ENCODE measurements around the gene DALRD3. TPM values are rescaled to one million over a fixed set of nuclear protein-coding genes. Genes with fewer than 3 reads are reported as not detected.
A peak's percentile ranks its signal among the peaks of the same experiment; 100 is the strongest.

The DALRD3 gene
- total and polyA plus RNA-seq, 2 experiments from 2014 or later, result 31.0 to 57.7 TPM

DNA sequence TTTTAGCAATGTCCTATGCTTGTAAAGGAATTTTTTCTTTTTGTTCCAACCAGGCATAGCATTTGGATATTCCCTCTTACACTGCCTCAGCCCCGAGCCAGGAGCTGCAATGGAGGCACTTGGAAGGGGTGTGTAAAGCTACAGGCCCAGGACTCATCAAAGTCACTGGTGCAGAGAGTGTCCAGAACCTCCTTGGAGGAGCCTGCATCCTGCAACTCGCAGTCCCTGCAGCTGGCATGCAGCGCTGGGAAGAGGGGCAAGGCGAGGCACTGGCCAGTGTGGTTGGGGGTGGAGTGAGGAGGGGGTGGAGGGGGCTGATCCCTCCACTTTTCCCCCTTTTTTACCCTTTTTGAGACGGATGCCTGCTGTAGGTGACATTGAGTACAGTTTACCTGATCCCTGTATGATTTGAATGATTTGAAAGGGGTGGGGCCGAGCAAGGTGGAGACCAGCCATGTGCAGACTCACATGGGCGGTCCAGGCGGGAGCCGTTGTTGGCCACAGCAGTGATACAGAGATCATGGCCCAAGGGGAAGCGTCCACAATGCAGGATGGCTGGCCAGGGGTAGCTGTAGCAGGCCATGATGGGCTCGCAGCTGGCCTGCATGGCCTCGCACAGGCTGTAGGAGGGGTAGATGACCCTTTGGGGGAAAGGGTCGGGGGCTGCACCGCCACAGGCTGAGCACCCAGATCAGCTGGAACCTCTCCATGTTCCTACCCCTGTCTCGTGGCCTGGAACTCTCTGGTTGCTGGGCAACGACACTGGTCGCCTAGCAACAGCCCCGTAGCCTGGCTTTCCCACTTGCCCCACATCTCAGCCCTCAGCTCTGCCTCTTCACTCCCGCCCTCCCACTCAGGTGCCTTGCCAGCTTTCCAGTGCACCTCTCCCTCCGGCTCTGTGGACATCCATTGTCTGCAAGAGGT is 20.4 kb downstream of the DALRD3 start:
- no peak overlapping the region for H3K27ac ChIP-seq (ENCODE audit: low read depth)
- H3K4me1 Mint-ChIP-seq, result peaks cover 23% of the 10 kb centered on the region
- H3F3A ChIP-seq (replicated peaks; ENCODE audit: low read depth), result no peaks in the 10 kb centered on the region
- ATAC-seq, result peak; percentile 52
- no peaks in the 10 kb centered on the region for H3K36me3 ChIP-seq (ENCODE audit: insufficient read depth)
- peak; percentile 61 for DNase-seq (ENCODE audit: low spot score)
- no peaks in the 10 kb centered on the region; the same call in 1 of the 2 replicates for H4K20me1 ChIP-seq (replicated peaks; ENCODE audit: insufficient read depth)
- TF ChIP-seq ZNF114 (CRISPR knock-in tag; IDR thresholded peaks at IDR 0.05) (no peak), CREB1 (CRISPR knock-in tag; IDR thresholded peaks at IDR 0.05; ENCODE audit: low read depth) (no peak), POLR2AphosphoS5 (IDR thresholded peaks at IDR 0.05; ENCODE audit: low read depth) (no peak), ETS1 (IDR thresholded peaks at IDR 0.05) (no peak), EZH2phosphoT487 (IDR thresholded peaks at IDR 0.05; ENCODE audit: unreplicated experiment) (no peak), STAT1 (IDR thresholded peaks at IDR 0.05; ENCODE audit: unreplicated experiment) (no peak), ZNF331 (CRISPR knock-in tag; IDR thresholded peaks at IDR 0.05; ENCODE audit: low read depth) (no peak)
- TF ChIP-seq, protein P1, sequence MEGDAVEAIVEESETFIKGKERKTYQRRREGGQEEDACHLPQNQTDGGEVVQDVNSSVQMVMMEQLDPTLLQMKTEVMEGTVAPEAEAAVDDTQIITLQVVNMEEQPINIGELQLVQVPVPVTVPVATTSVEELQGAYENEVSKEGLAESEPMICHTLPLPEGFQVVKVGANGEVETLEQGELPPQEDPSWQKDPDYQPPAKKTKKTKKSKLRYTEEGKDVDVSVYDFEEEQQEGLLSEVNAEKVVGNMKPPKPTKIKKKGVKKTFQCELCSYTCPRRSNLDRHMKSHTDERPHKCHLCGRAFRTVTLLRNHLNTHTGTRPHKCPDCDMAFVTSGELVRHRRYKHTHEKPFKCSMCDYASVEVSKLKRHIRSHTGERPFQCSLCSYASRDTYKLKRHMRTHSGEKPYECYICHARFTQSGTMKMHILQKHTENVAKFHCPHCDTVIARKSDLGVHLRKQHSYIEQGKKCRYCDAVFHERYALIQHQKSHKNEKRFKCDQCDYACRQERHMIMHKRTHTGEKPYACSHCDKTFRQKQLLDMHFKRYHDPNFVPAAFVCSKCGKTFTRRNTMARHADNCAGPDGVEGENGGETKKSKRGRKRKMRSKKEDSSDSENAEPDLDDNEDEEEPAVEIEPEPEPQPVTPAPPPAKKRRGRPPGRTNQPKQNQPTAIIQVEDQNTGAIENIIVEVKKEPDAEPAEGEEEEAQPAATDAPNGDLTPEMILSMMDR (conservative IDR thresholded peaks at IDR 0.05; ENCODE audit: low read depth in 2 of 2), result no peak
- H3K36me3 Mint-ChIP-seq (ENCODE audit: low read depth), result peaks cover 12% of the 10 kb centered on the region
- peaks cover 11% of the 10 kb centered on the region for H3K27me3 Mint-ChIP-seq (ENCODE audit: insufficient read depth, low read depth, poor library complexity)
- no peaks in the 10 kb centered on the region for H3K79me2 ChIP-seq (replicated peaks; ENCODE audit: insufficient read depth)
- H3K27ac Mint-ChIP-seq, result no peak overlapping the region
- peaks cover 10% of the 10 kb centered on the region for H3K4me1 ChIP-seq (ENCODE audit: insufficient read depth)
- H3K27me3 ChIP-seq (ENCODE audit: insufficient read depth), result no peaks in the 10 kb centered on the region
- no peaks in the 10 kb centered on the region for H3K9me3 Mint-ChIP-seq
- H3K4me3 ChIP-seq, result no peak overlapping the region
- no peak overlapping the region for H2AFZ ChIP-seq
- no peak overlapping the region; the same call in 2 of the 3 replicates for H3K4me3 Mint-ChIP-seq
- no peaks in the 10 kb centered on the region; the same call in 1 of the 2 replicates for H3K9me2 ChIP-seq (ENCODE audit: insufficient read depth)
- no peak overlapping the region for H3K4me2 ChIP-seq

- H3F3A ChIP-seq (replicated peaks; ENCODE audit: low read depth), result no peaks in the 10 kb centered on the region
- H3K9me2 ChIP-seq (ENCODE audit: insufficient read depth), result no peaks in the 10 kb centered on the region; the same call in 1 of the 2 replicates
- no peak for ATAC-seq
- H2AFZ ChIP-seq, result no peak overlapping the region
- no peak overlapping the region for H3K4me3 ChIP-seq
- peaks cover 10% of the 10 kb centered on the region for H3K4me1 ChIP-seq (ENCODE audit: insufficient read depth)
- H3K27ac ChIP-seq (ENCODE audit: low read depth), result no peak overlapping the region
- H3K36me3 ChIP-seq (ENCODE audit: insufficient read depth), result no peaks in the 10 kb centered on the region
- no peaks in the 10 kb centered on the region for H3K27me3 ChIP-seq (ENCODE audit: insufficient read depth)
- Mint-ChIP-seq H3K27me3 (ENCODE audit: insufficient read depth, low read depth, poor library complexity) (peaks cover 11% of the 10 kb centered on the region), H3K4me1 (peaks cover 23% of the 10 kb centered on the region), H3K36me3 (ENCODE audit: low read depth) (peaks cover 12% of the 10 kb centered on the region), H3K9me3 (no peaks in the 10 kb centered on the region), H3K4me3 (no peak overlapping the region; the same call in 2 of the 3 replicates), H3K27ac (no peak overlapping the region)
- no peaks in the 10 kb centered on the region; the same call in 1 of the 2 replicates for H4K20me1 ChIP-seq (replicated peaks; ENCODE audit: insufficient read depth)
- H3K4me2 ChIP-seq, result no peak overlapping the region
- H3K79me2 ChIP-seq (replicated peaks; ENCODE audit: insufficient read depth), result 0 out of 2 replicates have a peak, but pooled peaks cover 1% of the 10 kb centered on the region
- no peak for DNase-seq (ENCODE audit: low spot score)
- TF ChIP-seq EZH2phosphoT487 (IDR thresholded peaks at IDR 0.05; ENCODE audit: unreplicated experiment) (no peak), NANOG (IDR thresholded peaks at IDR 0.05; ENCODE audit: borderline replicate concordance) (no peak)
- TF ChIP-seq, protein P1 (conservative IDR thresholded peaks at IDR 0.05; ENCODE audit: low read depth in 2 of 2), result 0 out of 4 replicates have a peak, but pooled peaks have one; percentile 18 to 19
Observed at GRCh38 chr3:48997102-48997635, 21.2 kb downstream of the DALRD3 start.

Measured in GM23338 (cell line).